ENCODE data around the gene TDRD3. TPM values are rescaled to one million over a fixed set of nuclear protein-coding genes. Genes with fewer than 3 reads are reported as not detected.

Gene TDRD3
- total RNA-seq, 1 donor from 2014 or later, result 3.0 TPM

GRCh38 chr13:60352644-60353043, 44.4 kb upstream of the TDRD3 start:
- no peaks in the 10 kb centered on the region for H3K36me3 ChIP-seq
- TF ChIP-seq, protein P1, sequence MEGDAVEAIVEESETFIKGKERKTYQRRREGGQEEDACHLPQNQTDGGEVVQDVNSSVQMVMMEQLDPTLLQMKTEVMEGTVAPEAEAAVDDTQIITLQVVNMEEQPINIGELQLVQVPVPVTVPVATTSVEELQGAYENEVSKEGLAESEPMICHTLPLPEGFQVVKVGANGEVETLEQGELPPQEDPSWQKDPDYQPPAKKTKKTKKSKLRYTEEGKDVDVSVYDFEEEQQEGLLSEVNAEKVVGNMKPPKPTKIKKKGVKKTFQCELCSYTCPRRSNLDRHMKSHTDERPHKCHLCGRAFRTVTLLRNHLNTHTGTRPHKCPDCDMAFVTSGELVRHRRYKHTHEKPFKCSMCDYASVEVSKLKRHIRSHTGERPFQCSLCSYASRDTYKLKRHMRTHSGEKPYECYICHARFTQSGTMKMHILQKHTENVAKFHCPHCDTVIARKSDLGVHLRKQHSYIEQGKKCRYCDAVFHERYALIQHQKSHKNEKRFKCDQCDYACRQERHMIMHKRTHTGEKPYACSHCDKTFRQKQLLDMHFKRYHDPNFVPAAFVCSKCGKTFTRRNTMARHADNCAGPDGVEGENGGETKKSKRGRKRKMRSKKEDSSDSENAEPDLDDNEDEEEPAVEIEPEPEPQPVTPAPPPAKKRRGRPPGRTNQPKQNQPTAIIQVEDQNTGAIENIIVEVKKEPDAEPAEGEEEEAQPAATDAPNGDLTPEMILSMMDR (IDR thresholded peaks at IDR 0.05), result no peak
- DNase-seq (ENCODE audit: low spot score in 2 of 2), result no peak
- H3K4me3 ChIP-seq, result no peak overlapping the region
- H3K27me3 ChIP-seq, result no peaks in the 10 kb centered on the region
- H3K9me3 ChIP-seq, result no peaks in the 10 kb centered on the region
- no peaks in the 10 kb centered on the region for H3K4me1 ChIP-seq
- intact Hi-C loops (cut with DNase I), result no loop called here
- H3K27ac ChIP-seq, result no peak overlapping the region

GRCh38 chr13:60355056-60355455, 42.0 kb upstream of the TDRD3 start:
- TF ChIP-seq, protein P1 (IDR thresholded peaks at IDR 0.05), result no peak
- Histone ChIP-seq H3K9me3 (no peaks in the 10 kb centered on the region), H3K27ac (no peak overlapping the region), H3K36me3 (no peaks in the 10 kb centered on the region), H3K4me1 (no peaks in the 10 kb centered on the region), H3K27me3 (no peaks in the 10 kb centered on the region), H3K4me3 (no peak overlapping the region)
- intact Hi-C loops (cut with DNase I), result no loop called here
- no peak for DNase-seq (ENCODE audit: low spot score in 2 of 2)

GRCh38 chr13:60356970-60357369, 40.0 kb upstream of the TDRD3 start:
- Histone ChIP-seq H3K9me3 (no peaks in the 10 kb centered on the region), H3K27me3 (no peaks in the 10 kb centered on the region), H3K27ac (no peak overlapping the region), H3K4me1 (no peaks in the 10 kb centered on the region), H3K4me3 (no peak overlapping the region), H3K36me3 (no peaks in the 10 kb centered on the region)
- TF ChIP-seq, protein P1 (IDR thresholded peaks at IDR 0.05), result no peak
- no peak for DNase-seq (ENCODE audit: low spot score in 2 of 2)
- intact Hi-C loops (cut with DNase I), result no loop called here

DNA sequence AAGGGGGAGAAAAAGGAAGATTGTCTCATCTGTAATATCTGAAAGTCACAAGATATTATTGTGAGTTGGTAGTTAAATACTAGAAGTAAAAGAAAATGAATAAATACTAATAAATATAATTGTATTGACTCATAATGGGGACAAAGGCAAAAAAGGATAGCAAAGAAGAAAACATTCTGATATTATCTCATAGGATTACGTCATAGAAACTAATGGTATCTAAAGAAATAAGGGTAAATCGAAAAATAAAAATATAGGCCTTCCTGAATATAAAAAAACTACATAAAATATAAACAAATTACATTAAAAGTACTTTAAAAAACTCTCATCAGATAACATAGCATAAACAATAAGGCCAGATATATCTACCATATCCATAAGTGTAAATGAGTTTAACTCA, 38.6 kb upstream of the TDRD3 start:
- Histone ChIP-seq H3K27me3 (no peaks in the 10 kb centered on the region), H3K4me1 (no peaks in the 10 kb centered on the region), H3K27ac (no peak overlapping the region), H3K9me3 (no peaks in the 10 kb centered on the region), H3K36me3 (no peaks in the 10 kb centered on the region), H3K4me3 (no peak overlapping the region)
- intact Hi-C loops (cut with DNase I), result no loop called here
- TF ChIP-seq, protein P1 (IDR thresholded peaks at IDR 0.05), result no peak
- no peak for DNase-seq (ENCODE audit: low spot score in 2 of 2)

GRCh38 chr13:60363288-60363687, 33.7 kb upstream of the TDRD3 start:
- TF ChIP-seq, protein P1 (IDR thresholded peaks at IDR 0.05), result no peak
- H3K27me3 ChIP-seq, result no peaks in the 10 kb centered on the region
- DNase-seq (ENCODE audit: low spot score in 2 of 2), result no peak
- intact Hi-C loops (cut with DNase I), result no loop called here
- H3K9me3 ChIP-seq, result no peaks in the 10 kb centered on the region
- H3K4me3 ChIP-seq, result no peak overlapping the region
- no peaks in the 10 kb centered on the region for H3K36me3 ChIP-seq
- H3K27ac ChIP-seq, result no peak overlapping the region
- no peaks in the 10 kb centered on the region for H3K4me1 ChIP-seq

GRCh38 chr13:60369242-60369641, 27.8 kb upstream of the TDRD3 start:
- intact Hi-C loops (cut with DNase I), result no loop called here
- H3K9me3 ChIP-seq, result no peaks in the 10 kb centered on the region
- H3K4me3 ChIP-seq, result no peak overlapping the region
- H3K36me3 ChIP-seq, result no peaks in the 10 kb centered on the region
- no peak for DNase-seq (ENCODE audit: low spot score in 2 of 2)
- H3K27ac ChIP-seq, result no peak overlapping the region
- no peaks in the 10 kb centered on the region for H3K4me1 ChIP-seq
- no peaks in the 10 kb centered on the region for H3K27me3 ChIP-seq
- TF ChIP-seq, protein P1 (IDR thresholded peaks at IDR 0.05), result peak in 2 of 3 experiments; percentile 23 to 34

Data from ascending aorta (tissue), 2 donors.